CD4-positive, alpha-beta T cell treated with Interleukin-6 at 100 ng/mL for 8 hours (primary cell): ENCODE measurements around the gene OVCA2.

Experiments
- DNase-seq: peaks from one replicate; pipeline ENCODE4 v3.0.0-alpha.2; 2020; ENCODE audit warnings: mixed read lengths, low spot score

Gene OVCA2

GRCh38 chr17:2065949-2066400, 24.2 kb downstream of the OVCA2 start:
- DNase-seq, result no peak

GRCh38 chr17:2067048-2067561, 25.3 kb downstream of the OVCA2 start:
- no peak for DNase-seq

- DNase-seq, result no peak
These were observed 25.8 kb downstream of the OVCA2 start for GRCh38 chr17:2067608-2068024.

- no peak for DNase-seq
These were observed 26.3 kb downstream of the OVCA2 start for GRCh38 chr17:2068031-2068518.

GRCh38 chr17:2068519-2069051, 26.8 kb downstream of the OVCA2 start:
- DNase-seq, result no peak

GRCh38 chr17:2070241-2071023, 28.6 kb downstream of the OVCA2 start:
- DNase-seq, result no peak

GRCh38 chr17:2071024-2071385, 29.2 kb downstream of the OVCA2 start:
- no peak for DNase-seq

GRCh38 chr17:2071455-2072281, 29.8 kb downstream of the OVCA2 start:
- no peak for DNase-seq

- no peak for DNase-seq
These were observed 33.1 kb downstream of the OVCA2 start for GRCh38 chr17:2074919-2075318.

GRCh38 chr17:2075336-2076086, 33.7 kb downstream of the OVCA2 start:
- no peak for DNase-seq

- no peak for DNase-seq
These were observed 34.5 kb downstream of the OVCA2 start for GRCh38 chr17:2076087-2076984.

- DNase-seq, result no peak
These were observed 35.2 kb downstream of the OVCA2 start for GRCh38 chr17:2077040-2077439.

GRCh38 chr17:2081564-2081963, 39.7 kb downstream of the OVCA2 start:
- no peak for DNase-seq

GRCh38 chr17:2082003-2082781, 40.4 kb downstream of the OVCA2 start:
- no peak for DNase-seq

GRCh38 chr17:2083613-2084035, 41.8 kb downstream of the OVCA2 start:
- no peak for DNase-seq

- no peak for DNase-seq
These were observed 42.4 kb downstream of the OVCA2 start for GRCh38 chr17:2084036-2084765.

- DNase-seq, result no peak
These were observed 43.2 kb downstream of the OVCA2 start for GRCh38 chr17:2084766-2085647.

GRCh38 chr17:2085648-2085949, 43.8 kb downstream of the OVCA2 start:
- DNase-seq, result no peak
